HCT116 (cell line): ENCODE measurements around the gene EBI3. TPM values are rescaled to one million over a fixed set of nuclear protein-coding genes. Genes with fewer than 3 reads are reported as not detected.

ENCODE experiments used
- ATAC-seq: fragments of 200-7000 bp; cut with Tn5 transposase; 2 replicates; pipeline ENCODE4 v1.9.1; 2020; ENCODE audit warnings: mild to moderate bottlenecking, moderate library complexity
- BruUV-seq: library from RNA; stranded (reverse); fragments of 400-500 nt; replicated peaks from 2 replicates; lab custom pipeline; 2021; lab: Mats Ljungman, UMichigan
- CTCF ChIA-PET: fragments of 300-600 bp; sonication (Branson Sonifier 250); formaldehyde crosslinking; loops from one replicate; lab custom pipeline; 2021; ENCODE audit warnings: antibody characterized with exemption; lab: Charles Lee
- POLR2A ChIA-PET: fragments of 300-600, 350-600 bp; sonication (Branson Sonifier 250); formaldehyde crosslinking; loops from one replicate; lab custom pipeline; 2021; ENCODE audit warnings: antibody characterized with exemption; lab: Charles Lee
- RAD21 ChIA-PET, 2 experiments: fragments of 300-600 bp; sonication (Branson Sonifier 250); formaldehyde crosslinking; loops; one replicate each; lab custom pipeline; 2023; ENCODE audit warnings: low total read pairs in 2 of 2; ENCODE audit not compliant: uncharacterized antibody in 2 of 2, unreplicated experiment in 2 of 2, low non-redundant PET in 1 of 2; lab: Charles Lee
- DNase-seq: peaks from one replicate; pipeline ENCODE4 v3.0.0-alpha.2; 2010; ENCODE audit warnings: low read depth, low spot score
- H2AFZ ChIP-seq: fragments of 200-600 bp; shearing (Covaris generic), sonication (generic); 2 replicates; pipeline ENCODE4 v1.6.1; 2017; ENCODE audit warnings: low read depth, mixed run types, mixed read lengths, antibody characterized with exemption, low read length; ENCODE audit not compliant: poor library complexity, severe bottlenecking
- H3K27ac ChIP-seq: 2 replicates; pipeline ENCODE4 v1.5.1; 2012; ENCODE audit warnings: low read depth, low read length
- H3K27me3 ChIP-seq: fragments of 200-600 bp; sonication (generic); 2 replicates; pipeline ENCODE4 v1.6.1; 2016; ENCODE audit warnings: mixed run types, low read length, mixed read lengths; ENCODE audit not compliant: insufficient read depth
- H3K36me3 ChIP-seq, 2 experiments: fragments of 200-500 bp in 1 of 2; fragments of 200-600 bp in 1 of 2; sonication (Bioruptor generic) in 1 of 2; sonication (generic) in 1 of 2; 2 replicates each; pipeline versions ENCODE4 v1.5.1 to v1.6.1; 2014 to 2016; ENCODE audit warnings: low read length in 2 of 2, inconsistent platforms in 1 of 2, mixed read lengths in 1 of 2, mixed run types in 1 of 2; ENCODE audit not compliant: insufficient read depth in 2 of 2, control insufficient read depth in 1 of 2
- H3K4me1 ChIP-seq, 2 experiments: fragments of 200-600 bp in 1 of 2; sonication (generic) in 1 of 2; 2 replicates each; pipeline versions ENCODE4 v1.5.1 to v1.6.1; 2012 to 2017; ENCODE audit warnings: low read length in 2 of 2, inconsistent platforms in 1 of 2, mild to moderate bottlenecking in 1 of 2, mixed read lengths in 1 of 2, mixed run types in 1 of 2, moderate library complexity in 1 of 2; ENCODE audit not compliant: insufficient read depth in 2 of 2, control insufficient read depth in 1 of 2
- H3K4me2 ChIP-seq: fragments of 200-600 bp; sonication (generic); 2 replicates; pipeline ENCODE4 v1.6.1; 2017; ENCODE audit warnings: mixed run types, low read length, mixed read lengths
- H3K4me3 ChIP-seq, 2 experiments: fragments of 200-600 bp in 1 of 2; sonication (generic) in 1 of 2; replicated peaks in 1 of 2; 2 replicates each; pipeline ENCODE4 v1.5.1; 2011 to 2016; ENCODE audit warnings: low read length in 2 of 2, control low read depth in 1 of 2, low read depth in 1 of 2, mild to moderate bottlenecking in 1 of 2, mixed read lengths in 1 of 2, mixed run types in 1 of 2
- H3K79me2 ChIP-seq: fragments of 200-600 bp; sonication (generic); 2 replicates; pipeline ENCODE4 v1.6.1; 2017; ENCODE audit warnings: mild to moderate bottlenecking, mixed run types, low read length, moderate library complexity, mixed read lengths; ENCODE audit not compliant: insufficient read depth
- H3K9ac ChIP-seq: fragments of 200-600 bp; sonication (generic); 2 replicates; pipeline ENCODE4 v1.6.1; 2016; ENCODE audit warnings: low read length, mixed read lengths
- H3K9me2 ChIP-seq: fragments of 200-600 bp; sonication (generic), shearing (Covaris generic); 2 replicates; pipeline ENCODE4 v1.6.1; 2017; ENCODE audit warnings: mixed run types, mild to moderate bottlenecking, moderate library complexity; ENCODE audit not compliant: insufficient read depth
- H3K9me3 ChIP-seq, 2 experiments: fragments of 200-500 bp in 1 of 2; fragments of 200-600 bp in 1 of 2; sonication (Bioruptor generic) in 1 of 2; sonication (generic) in 1 of 2; 2 replicates each; pipeline ENCODE4 v1.6.1; 2014 to 2017; ENCODE audit warnings: low read length in 2 of 2, mixed read lengths in 2 of 2, inconsistent platforms in 1 of 2, low read depth in 1 of 2, mild to moderate bottlenecking in 1 of 2, mixed run types in 1 of 2, moderate library complexity in 1 of 2; ENCODE audit not compliant: control insufficient read depth in 1 of 2, insufficient read depth in 1 of 2
- H4K20me1 ChIP-seq: fragments of 200-600 bp; sonication (generic), shearing (Covaris generic); 2 replicates; pipeline ENCODE4 v1.6.1; 2017; ENCODE audit warnings: mixed run types, mild to moderate bottlenecking, moderate library complexity; ENCODE audit not compliant: insufficient read depth
- ATF3 ChIP-seq: IDR thresholded peaks from 2 replicates; pipeline ENCODE4 v1.6.1; 2012
- CBX3 ChIP-seq: IDR thresholded peaks from 2 replicates; pipeline ENCODE4 v1.6.1; 2012; ENCODE audit warnings: low read depth
- CEBPB ChIP-seq: IDR thresholded peaks from 2 replicates; pipeline ENCODE4 v1.6.1; 2012; ENCODE audit warnings: low read depth
- ELF1 ChIP-seq: IDR thresholded peaks from 2 replicates; pipeline ENCODE4 v1.6.1; 2012; ENCODE audit warnings: low read depth, borderline replicate concordance
- EZH2 ChIP-seq: fragments of 200-600 bp; sonication (generic); IDR thresholded peaks from 2 replicates; pipeline ENCODE4 v1.6.1; 2017; ENCODE audit warnings: antibody characterized with exemption, mixed run types
- FOSL1 ChIP-seq: IDR thresholded peaks from 2 replicates; pipeline ENCODE4 v1.6.1; 2012; ENCODE audit warnings: low read depth
- MAX ChIP-seq: IDR thresholded peaks from 2 replicates; pipeline ENCODE4 v1.6.1; 2012
- POLR2A ChIP-seq: IDR thresholded peaks from 2 replicates; pipeline ENCODE4 v1.7.0; 2011; ENCODE audit warnings: borderline replicate concordance; ENCODE audit not compliant: insufficient read depth, insufficient read length; ENCODE audit errors: extremely low read depth
- POLR2AphosphoS5 ChIP-seq: IDR thresholded peaks from 2 replicates; pipeline ENCODE4 v1.6.1; 2011; ENCODE audit warnings: mild to moderate bottlenecking, low read depth, low read length, moderate library complexity
- RAD21 ChIP-seq: IDR thresholded peaks from 2 replicates; pipeline ENCODE4 v1.6.1; 2012; ENCODE audit warnings: low read depth, mild to moderate bottlenecking
- SP1 ChIP-seq: IDR thresholded peaks from 2 replicates; pipeline ENCODE4 v1.6.1; 2012; ENCODE audit warnings: low read depth
- SRF ChIP-seq: IDR thresholded peaks from 2 replicates; pipeline ENCODE4 v1.6.1; 2012; ENCODE audit warnings: low read depth
- YY1 ChIP-seq: IDR thresholded peaks from 2 replicates; pipeline ENCODE4 v1.6.1; 2011; ENCODE audit warnings: low read length, low read depth, moderate library complexity, mild to moderate bottlenecking; ENCODE audit not compliant: insufficient replicate concordance; ENCODE audit errors: extremely low read depth
- ZBTB33 ChIP-seq: IDR thresholded peaks from 2 replicates; pipeline ENCODE4 v1.6.1; 2011; ENCODE audit warnings: mild to moderate bottlenecking, low read length, moderate library complexity; ENCODE audit not compliant: insufficient replicate concordance; ENCODE audit errors: extremely low read depth
- ZFX ChIP-seq: fragments of 450-650 bp; IDR thresholded peaks from 2 replicates; pipeline ENCODE4 v1.6.1; 2017
- ZNF274 ChIP-seq: fragments of 200-500 bp; sonication (Bioruptor generic); IDR thresholded peaks from 2 replicates; pipeline ENCODE4 v1.6.1; 2014; ENCODE audit warnings: mild to moderate bottlenecking, low read depth, low read length, inconsistent platforms
- intact Hi-C: fragments of 100-400 bp; cut with micrococcal nuclease; formaldehyde crosslinking; loops from 2 replicates; pipeline ENCODE4 v1.10.0; 2022
- total RNA-seq: library from RNA; stranded (reverse); gene quantifications from one replicate; pipeline ENCODE4 v1.2.1, GENCODE V29; 2021; ENCODE audit not compliant: unreplicated experiment
- TF ChIP-seq, protein P1 (sequence below), 3 experiments: fragments of 200-600 bp in 1 of 3; sonication (generic) in 1 of 3; IDR thresholded peaks in 2 of 3; conservative IDR thresholded peaks in 1 of 3; 2 replicates each; pipeline ENCODE4 v1.5.1; 2012 to 2017; ENCODE audit warnings: low read depth in 2 of 3, low read length in 2 of 3, antibody characterized with exemption in 1 of 3, borderline replicate concordance in 1 of 3, control low read depth in 1 of 3, mild to moderate bottlenecking in 1 of 3, mixed read lengths in 1 of 3, mixed run types in 1 of 3, moderate library complexity in 1 of 3; ENCODE audit not compliant: insufficient read depth in 1 of 3
- TF ChIP-seq, protein P2 (sequence below): IDR thresholded peaks from 2 replicates; pipeline ENCODE4 v1.6.1; 2012; ENCODE audit warnings: low read depth

EBI3 gene
- total RNA-seq, 1 experiment from 2014 or later = 1.2 TPM

- no peak overlapping the region for H2AFZ ChIP-seq
- no peak overlapping the region for H3K9ac ChIP-seq
- H3K4me2 ChIP-seq = no peak overlapping the region
- H3K4me1 ChIP-seq = peaks cover 7 to 26% of the 10 kb centered on the region in 2 experiments; a peak in 3 of 4 replicates
- H4K20me1 ChIP-seq = no peaks in the 10 kb centered on the region
- no peak for DNase-seq
- H3K4me3 ChIP-seq = no peak overlapping the region
- TF ChIP-seq MAX (no peak), POLR2AphosphoS5 (no peak), POLR2A (no peak), CEBPB (no peak), SRF (no peak), ZBTB33 (no peak), ZFX (no peak), ZNF274 (no peak), RAD21 (no peak), ELF1 (no peak), CBX3 (no peak), EZH2 (no peak), FOSL1 (no peak), YY1 (no peak), SP1 (no peak), ATF3 (no peak)
- TF ChIP-seq, protein P1, sequence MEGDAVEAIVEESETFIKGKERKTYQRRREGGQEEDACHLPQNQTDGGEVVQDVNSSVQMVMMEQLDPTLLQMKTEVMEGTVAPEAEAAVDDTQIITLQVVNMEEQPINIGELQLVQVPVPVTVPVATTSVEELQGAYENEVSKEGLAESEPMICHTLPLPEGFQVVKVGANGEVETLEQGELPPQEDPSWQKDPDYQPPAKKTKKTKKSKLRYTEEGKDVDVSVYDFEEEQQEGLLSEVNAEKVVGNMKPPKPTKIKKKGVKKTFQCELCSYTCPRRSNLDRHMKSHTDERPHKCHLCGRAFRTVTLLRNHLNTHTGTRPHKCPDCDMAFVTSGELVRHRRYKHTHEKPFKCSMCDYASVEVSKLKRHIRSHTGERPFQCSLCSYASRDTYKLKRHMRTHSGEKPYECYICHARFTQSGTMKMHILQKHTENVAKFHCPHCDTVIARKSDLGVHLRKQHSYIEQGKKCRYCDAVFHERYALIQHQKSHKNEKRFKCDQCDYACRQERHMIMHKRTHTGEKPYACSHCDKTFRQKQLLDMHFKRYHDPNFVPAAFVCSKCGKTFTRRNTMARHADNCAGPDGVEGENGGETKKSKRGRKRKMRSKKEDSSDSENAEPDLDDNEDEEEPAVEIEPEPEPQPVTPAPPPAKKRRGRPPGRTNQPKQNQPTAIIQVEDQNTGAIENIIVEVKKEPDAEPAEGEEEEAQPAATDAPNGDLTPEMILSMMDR (IDR thresholded peaks at IDR 0.05 in 2 of 3, conservative IDR thresholded peaks at IDR 0.05 in 1 of 3; ENCODE audit: borderline replicate concordance in 1 of 3, insufficient read depth in 1 of 3, low read depth in 2 of 3, low read length in 2 of 3) = no peak
- TF ChIP-seq, protein P2, sequence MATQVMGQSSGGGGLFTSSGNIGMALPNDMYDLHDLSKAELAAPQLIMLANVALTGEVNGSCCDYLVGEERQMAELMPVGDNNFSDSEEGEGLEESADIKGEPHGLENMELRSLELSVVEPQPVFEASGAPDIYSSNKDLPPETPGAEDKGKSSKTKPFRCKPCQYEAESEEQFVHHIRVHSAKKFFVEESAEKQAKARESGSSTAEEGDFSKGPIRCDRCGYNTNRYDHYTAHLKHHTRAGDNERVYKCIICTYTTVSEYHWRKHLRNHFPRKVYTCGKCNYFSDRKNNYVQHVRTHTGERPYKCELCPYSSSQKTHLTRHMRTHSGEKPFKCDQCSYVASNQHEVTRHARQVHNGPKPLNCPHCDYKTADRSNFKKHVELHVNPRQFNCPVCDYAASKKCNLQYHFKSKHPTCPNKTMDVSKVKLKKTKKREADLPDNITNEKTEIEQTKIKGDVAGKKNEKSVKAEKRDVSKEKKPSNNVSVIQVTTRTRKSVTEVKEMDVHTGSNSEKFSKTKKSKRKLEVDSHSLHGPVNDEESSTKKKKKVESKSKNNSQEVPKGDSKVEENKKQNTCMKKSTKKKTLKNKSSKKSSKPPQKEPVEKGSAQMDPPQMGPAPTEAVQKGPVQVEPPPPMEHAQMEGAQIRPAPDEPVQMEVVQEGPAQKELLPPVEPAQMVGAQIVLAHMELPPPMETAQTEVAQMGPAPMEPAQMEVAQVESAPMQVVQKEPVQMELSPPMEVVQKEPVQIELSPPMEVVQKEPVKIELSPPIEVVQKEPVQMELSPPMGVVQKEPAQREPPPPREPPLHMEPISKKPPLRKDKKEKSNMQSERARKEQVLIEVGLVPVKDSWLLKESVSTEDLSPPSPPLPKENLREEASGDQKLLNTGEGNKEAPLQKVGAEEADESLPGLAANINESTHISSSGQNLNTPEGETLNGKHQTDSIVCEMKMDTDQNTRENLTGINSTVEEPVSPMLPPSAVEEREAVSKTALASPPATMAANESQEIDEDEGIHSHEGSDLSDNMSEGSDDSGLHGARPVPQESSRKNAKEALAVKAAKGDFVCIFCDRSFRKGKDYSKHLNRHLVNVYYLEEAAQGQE = no peak
- no peaks in the 10 kb centered on the region for H3K79me2 ChIP-seq
- intact Hi-C loops = loop anchor here (1.0 to 10.0 kb wide), 3 partner anchors 61 to 626 kb away; partner anchors contain the start of gene HMG20B
- H3K9me3 ChIP-seq = no peaks in the 10 kb centered on the region
- H3K27me3 ChIP-seq = peaks cover 3% of the 10 kb centered on the region; the same call in 1 of the 2 replicates
- BruUV-seq = no TSS peak
- ChIA-PET RAD21 (interaction anchor here in 1 of 2 experiments (1.1 to 1.4 kb wide), 2 partner anchors 61 to 62 kb away, joined by 3 to 4 read pairs; no protein-coding TSS in a partner anchor), POLR2A (interaction anchor here (0.8 to 1.1 kb wide), 2 partner anchors 10 to 215 kb away, joined by 3 to 4 read pairs; partner anchors contain the start of gene EEF2), CTCF (interaction anchor here (1.1 to 2.8 kb wide), 6 partner anchors 12 to 352 kb away, joined by 4 to 17 read pairs (median 10); partner anchors contain the start of gene EEF2)
- ATAC-seq = no peak
- no peak overlapping the region for H3K27ac ChIP-seq
- H3K36me3 ChIP-seq = no peaks in the 10 kb centered on the region
- H3K9me2 ChIP-seq = no peaks in the 10 kb centered on the region
Observed at GRCh38 chr19:4200940-4201542, 28.3 kb upstream of the EBI3 start.
